Testis (tissue), 3 donors: ENCODE measurements around the gene DENND5B. TPM values are rescaled to one million over a fixed set of nuclear protein-coding genes. Genes with fewer than 3 reads are reported as not detected.
"Not testable (repeated sequence)": the region's sequence is repeated elsewhere in the genome, so short reads cannot be mapped to it uniquely, and the experiment has no call there.

Experiments used
- DNase-seq: peaks from one replicate; pipeline ENCODE4 v3.0.0-alpha.2; 2019
- H3K27ac ChIP-seq, 2 donors: fragments of 200-600 bp; sonication (generic); one replicate each; pipeline ENCODE4 v1.5.1; 2019
- H3K27me3 ChIP-seq: fragments of 200-600 bp; sonication (generic); one replicate; pipeline ENCODE4 v1.5.1; 2019
- H3K36me3 ChIP-seq: fragments of 200-600 bp; sonication (generic); one replicate; pipeline ENCODE4 v1.5.1; 2017; ENCODE audit warnings: low read depth; ENCODE audit errors: missing control alignments
- H3K4me1 ChIP-seq: fragments of 200-600 bp; sonication (generic); one replicate; pipeline ENCODE4 v1.5.1; 2019
- H3K4me3 ChIP-seq, 2 donors: fragments of 200-600 bp; sonication (generic); one replicate each; pipeline ENCODE4 v1.5.1; 2017 to 2019
- H3K9me3 ChIP-seq: fragments of 200-600 bp; sonication (generic); one replicate; pipeline ENCODE4 v1.5.1; 2017
- CTCF ChIP-seq, 3 experiments: fragments of 450-650 bp in 2 of 3; fragments of 200-600 bp in 1 of 3; sonication (generic) in 1 of 3; IDR thresholded peaks; one replicate each; pipeline ENCODE4 v1.5.1; 2016 to 2019; ENCODE audit warnings: antibody characterized with exemption in 3 of 3, mild to moderate bottlenecking in 2 of 3, moderate library complexity in 1 of 3
- POLR2A ChIP-seq: fragments of 450-650 bp; IDR thresholded peaks from one replicate; pipeline ENCODE4 v1.6.1; 2017; ENCODE audit warnings: antibody characterized with exemption, mild to moderate bottlenecking, moderate library complexity
- WGBS, 2 donors: methylation state at CpG; one replicate each; pipeline ENCODE4 v1.1.5; 2018; 5-methylcytosine and 5-hydroxymethylcytosine counted together
- intact Hi-C: fragments of 100-400 bp; cut with DNase I; formaldehyde crosslinking; loops from one replicate; pipeline ENCODE4 v1.15.1; 2023; ENCODE audit warnings: low total_unique reads
- polyA plus RNA-seq: library from polyadenylated mRNA; stranded (reverse); fragments of 350-450 nt; fragmentation: Illumina TruSeq; extraction: RNeasy Lipid Tissue Mini Kit (QIAGEN cat#74804); gene quantifications from one replicate; pipeline ENCODE4 v1.2.3, GENCODE V29; 2014; ENCODE audit warnings: low read depth, low replicate concordance; ENCODE audit not compliant: insufficient read depth
- total RNA-seq, 2 donors: library from RNA; depleted of rRNA; stranded (reverse); fragments of >200 nt; gene quantifications; one replicate each; pipeline ENCODE4 v1.2.3, GENCODE V29; 2016

The DENND5B gene
- total and polyA plus RNA-seq, 3 donors from 2014 or later: 34.7 to 62.3 (median 60.4) TPM

- 75 to 89% methylated on average over 2 of the region's 2 CpGs for WGBS, 2 donors
- TF ChIP-seq POLR2A (no peak), CTCF (IDR thresholded peaks at IDR 0.05) (no peak)
- no peak overlapping the region for H3K4me3 ChIP-seq
- peaks cover 2% of the 10 kb centered on the region for H3K4me1 ChIP-seq
- H3K36me3 ChIP-seq: no peaks in the 10 kb centered on the region
- intact Hi-C loops: no loop called here
- DNase-seq: no peak
- H3K27me3 ChIP-seq: no peaks in the 10 kb centered on the region
- H3K27ac ChIP-seq: no peak overlapping the region
- no peaks in the 10 kb centered on the region for H3K9me3 ChIP-seq
Observed at GRCh38 chr12:31583878-31584277, 7.1 kb downstream of the DENND5B start.

GRCh38 chr12:31582155-31582554 is 8.8 kb downstream of the DENND5B start:
- Histone ChIP-seq H3K9me3 (no peaks in the 10 kb centered on the region), H3K4me3 (no peak overlapping the region), H3K36me3 (no peaks in the 10 kb centered on the region), H3K4me1 (no peaks in the 10 kb centered on the region), H3K27ac (no peak overlapping the region), H3K27me3 (no peaks in the 10 kb centered on the region)
- 90 to 92% methylated on average over 3 of the region's 3 CpGs for WGBS, 2 donors
- intact Hi-C loops: no loop called here
- TF ChIP-seq CTCF (IDR thresholded peaks at IDR 0.05) (no peak), POLR2A (no peak)
- no peak for DNase-seq

- WGBS, 2 donors: 52 to 57% methylated on average over 2 of the region's 2 CpGs
- intact Hi-C loops: no loop called here
- no peaks in the 10 kb centered on the region for H3K36me3 ChIP-seq
- H3K4me3 ChIP-seq: no peak overlapping the region
- peaks cover 7% of the 10 kb centered on the region for H3K4me1 ChIP-seq
- H3K27me3 ChIP-seq: no peaks in the 10 kb centered on the region
- H3K27ac ChIP-seq: no peak overlapping the region
- TF ChIP-seq CTCF (IDR thresholded peaks at IDR 0.05) (no peak), POLR2A (no peak)
- DNase-seq: no peak
- no peaks in the 10 kb centered on the region for H3K9me3 ChIP-seq
Observed at GRCh38 chr12:31578632-31579031, 12.3 kb downstream of the DENND5B start.

- Histone ChIP-seq H3K4me1 (peaks cover 7% of the 10 kb centered on the region), H3K27me3 (no peaks in the 10 kb centered on the region), H3K27ac (no peak overlapping the region), H3K36me3 (no peaks in the 10 kb centered on the region), H3K4me3 (no peak overlapping the region), H3K9me3 (no peaks in the 10 kb centered on the region)
- intact Hi-C loops: no loop called here
- 41 to 45% methylated on average over 2 of the region's 2 CpGs for whole genome bisulfite sequencing, 2 donors
- DNase-seq: no peak
- TF ChIP-seq POLR2A (no peak), CTCF (IDR thresholded peaks at IDR 0.05) (no peak)
Observed at GRCh38 chr12:31574803-31575575, 15.9 kb downstream of the DENND5B start.

GRCh38 chr12:31574367-31574766 is 16.6 kb downstream of the DENND5B start:
- H3K36me3 ChIP-seq, H3K4me1 ChIP-seq, intact Hi-C loops, DNase-seq, H3K27ac ChIP-seq, H3K27me3 ChIP-seq, H3K4me3 ChIP-seq, H3K9me3 ChIP-seq: not testable (repeated sequence)
- WGBS, 2 donors: 92 to 98% methylated on average over 7 of the region's 7 CpGs
